Mesenchymal stem cell (in vitro differentiated cells and primary cell): ENCODE data around the gene CRKL.
"Not testable (repeated sequence)": the region's sequence is repeated elsewhere in the genome, so short reads cannot be mapped to it uniquely, and the experiment has no call there.

Experiments
- DNase-seq: peaks from one replicate; pipeline ENCODE4 v3.0.0-alpha.2; 2013
- H2AFZ ChIP-seq: one replicate; pipeline ENCODE4 v1.6.1; 2013; ENCODE audit warnings: low read depth, mild to moderate bottlenecking, control low read depth, inconsistent platforms, low read length, moderate library complexity
- H2AK5ac ChIP-seq: 2 replicates; pipeline ENCODE4 v1.6.1; 2013; ENCODE audit warnings: low read length, moderate library complexity, mild to moderate bottlenecking, inconsistent platforms; ENCODE audit not compliant: severe bottlenecking
- H2BK120ac ChIP-seq: one replicate; pipeline ENCODE4 v1.6.1; 2013; ENCODE audit warnings: low read depth, mild to moderate bottlenecking, inconsistent platforms, low read length, moderate library complexity
- H2BK12ac ChIP-seq, 2 experiments: one replicate each; pipeline ENCODE4 v1.6.1; 2013; ENCODE audit warnings: inconsistent platforms in 2 of 2, low read length in 2 of 2, mild to moderate bottlenecking in 2 of 2, moderate library complexity in 2 of 2, control low read depth in 1 of 2
- H2BK15ac ChIP-seq: one replicate; pipeline ENCODE4 v1.6.1; 2013; ENCODE audit warnings: mild to moderate bottlenecking, low read depth, inconsistent platforms; ENCODE audit not compliant: poor library complexity, severe bottlenecking
- H2BK5ac ChIP-seq: 2 replicates; pipeline ENCODE4 v1.6.1; 2013; ENCODE audit warnings: low read depth, mild to moderate bottlenecking, low read length, control low read depth, inconsistent platforms; ENCODE audit not compliant: poor library complexity, severe bottlenecking
- H3K14ac ChIP-seq, 2 experiments: one replicate each; pipeline ENCODE4 v1.6.1; 2013; ENCODE audit warnings: inconsistent platforms in 2 of 2, low read length in 2 of 2, control low read depth in 1 of 2, mild to moderate bottlenecking in 1 of 2, moderate library complexity in 1 of 2
- H3K18ac ChIP-seq, 2 experiments: one replicate each; pipeline ENCODE4 v1.6.1; 2013; ENCODE audit warnings: inconsistent platforms in 2 of 2, low read length in 2 of 2, control low read depth in 1 of 2, low read depth in 1 of 2, mild to moderate bottlenecking in 1 of 2
- H3K23ac ChIP-seq, 2 experiments: one replicate each; pipeline ENCODE4 v1.6.1; 2013; ENCODE audit warnings: inconsistent platforms in 2 of 2, low read length in 2 of 2, mild to moderate bottlenecking in 2 of 2, moderate library complexity in 2 of 2, control low read depth in 1 of 2
- H3K27ac ChIP-seq: 2 replicates; pipeline ENCODE4 v1.5.1; 2013; ENCODE audit warnings: mild to moderate bottlenecking, moderate library complexity, low read length, control low read depth, inconsistent platforms; ENCODE audit not compliant: poor library complexity, severe bottlenecking
- H3K27me3 ChIP-seq, 2 experiments: 2 replicates each; pipeline versions ENCODE4 v1.6.1 to v1.7.0; 2013; ENCODE audit warnings: low read length in 2 of 2, mild to moderate bottlenecking in 2 of 2, moderate library complexity in 2 of 2, control low read depth in 1 of 2, inconsistent platforms in 1 of 2; ENCODE audit not compliant: control insufficient read depth in 1 of 2, insufficient read depth in 1 of 2
- H3K36me3 ChIP-seq, 2 experiments: 2 replicates each; pipeline versions ENCODE4 v1.6.1 to v1.7.0; 2013; ENCODE audit warnings: low read length in 2 of 2, control low read depth in 1 of 2, inconsistent platforms in 1 of 2, low read depth in 1 of 2, mild to moderate bottlenecking in 1 of 2; ENCODE audit not compliant: insufficient read depth in 2 of 2, control insufficient read depth in 1 of 2
- H3K4ac ChIP-seq, 2 experiments: one replicate each; pipeline ENCODE4 v1.6.1; 2013; ENCODE audit warnings: inconsistent platforms in 2 of 2, low read length in 2 of 2, mild to moderate bottlenecking in 2 of 2, moderate library complexity in 2 of 2, control low read depth in 1 of 2, low read depth in 1 of 2
- H3K4me1 ChIP-seq: 2 replicates; pipeline ENCODE4 v1.6.1; 2013; ENCODE audit warnings: low read depth, low read length, control low read depth; ENCODE audit not compliant: control insufficient read depth, insufficient read depth
- H3K4me2 ChIP-seq: 2 replicates; pipeline ENCODE4 v1.6.1; 2013; ENCODE audit warnings: low read length, mild to moderate bottlenecking, inconsistent platforms; ENCODE audit not compliant: poor library complexity, severe bottlenecking
- H3K4me3 ChIP-seq, 2 experiments: 2 replicates each; pipeline versions ENCODE4 v1.5.1 to v1.7.0; 2013; ENCODE audit warnings: low read length in 2 of 2, mild to moderate bottlenecking in 2 of 2, control low read depth in 1 of 2, low read depth in 1 of 2; ENCODE audit not compliant: insufficient read depth in 1 of 2
- H3K79me1 ChIP-seq: replicated peaks from 2 replicates; pipeline ENCODE4 v1.6.1; 2013; ENCODE audit warnings: mild to moderate bottlenecking, control low read depth, low read length, inconsistent platforms; ENCODE audit not compliant: poor library complexity, severe bottlenecking
- H3K9ac ChIP-seq: 2 replicates; pipeline ENCODE4 v1.7.0; 2013; ENCODE audit warnings: mild to moderate bottlenecking, low read length, moderate library complexity
- H3K9me3 ChIP-seq: 2 replicates; pipeline ENCODE4 v1.7.0; 2013; ENCODE audit warnings: mild to moderate bottlenecking, low read length; ENCODE audit not compliant: control insufficient read depth
- H4K8ac ChIP-seq: one replicate; pipeline ENCODE4 v1.6.1; 2013; ENCODE audit warnings: inconsistent platforms, mild to moderate bottlenecking, low read length, moderate library complexity
- H4K91ac ChIP-seq: one replicate; pipeline ENCODE4 v1.6.1; 2013; ENCODE audit warnings: mild to moderate bottlenecking, low read length, inconsistent platforms
- WGBS: methylation state at CpG from one replicate; pipeline ENCODE4 v1.1.7; 2013; ENCODE audit warnings: mixed read lengths; 5-methylcytosine and 5-hydroxymethylcytosine counted together

Gene CRKL

GRCh38 chr22:20890975-20891374, 26.2 kb upstream of the CRKL start:
- no peak overlapping the region for H3K9ac ChIP-seq
- H2BK12ac ChIP-seq = no peak overlapping the region
- H3K4me2 ChIP-seq = no peak overlapping the region
- no peak overlapping the region for H3K23ac ChIP-seq
- H3K36me3 ChIP-seq = peaks cover 11 to 32% of the 10 kb centered on the region in 2 experiments
- no peak overlapping the region for H2AK5ac ChIP-seq
- no peaks in the 10 kb centered on the region for H3K4me1 ChIP-seq
- no peak overlapping the region for H3K4me3 ChIP-seq
- H3K4ac ChIP-seq = no peak overlapping the region
- DNase-seq = no peak
- H4K91ac ChIP-seq = no peak overlapping the region
- no peak overlapping the region for H2AFZ ChIP-seq
- H3K14ac ChIP-seq = no peak overlapping the region
- no peak overlapping the region for H2BK120ac ChIP-seq
- 95% methylated on average over 4 of the region's 6 CpGs for WGBS
- H4K8ac ChIP-seq = no peak overlapping the region
- H3K79me1 ChIP-seq = no peaks in the 10 kb centered on the region
- H3K27ac ChIP-seq = no peak overlapping the region
- H2BK15ac ChIP-seq = no peak overlapping the region
- H3K18ac ChIP-seq = no peak overlapping the region
- no peak overlapping the region for H2BK5ac ChIP-seq
- no peaks in the 10 kb centered on the region for H3K9me3 ChIP-seq
- H3K27me3 ChIP-seq = no peaks in the 10 kb centered on the region

- 86% methylated on average over 6 of the region's 7 CpGs for WGBS
- not testable (repeated sequence) for H3K4ac ChIP-seq, H2BK12ac ChIP-seq, H3K4me3 ChIP-seq, H3K23ac ChIP-seq, H3K27ac ChIP-seq, H2AK5ac ChIP-seq, H3K4me2 ChIP-seq, H2BK120ac ChIP-seq, H3K36me3 ChIP-seq, H2AFZ ChIP-seq, H3K79me1 ChIP-seq, H3K27me3 ChIP-seq, H3K14ac ChIP-seq, H2BK5ac ChIP-seq, H3K9ac ChIP-seq, H3K18ac ChIP-seq, DNase-seq, H3K9me3 ChIP-seq, H3K4me1 ChIP-seq, H2BK15ac ChIP-seq, H4K8ac ChIP-seq, H4K91ac ChIP-seq
These were observed 19.5 kb upstream of the CRKL start for GRCh38 chr22:20897737-20898136.

GRCh38 chr22:20899827-20900423, 17.3 kb upstream of the CRKL start:
- Histone ChIP-seq H3K4me1 (no peaks in the 10 kb centered on the region), H3K9ac (no peak overlapping the region), H2AFZ (no peak overlapping the region), H3K14ac (no peak overlapping the region), H2BK15ac (no peak overlapping the region), H3K4ac (no peak overlapping the region), H2AK5ac (no peak overlapping the region), H3K4me3 (no peak overlapping the region), H3K36me3 (no peaks in the 10 kb centered on the region), H4K91ac (no peak overlapping the region), H3K27ac (no peak overlapping the region), H3K4me2 (no peak overlapping the region), H4K8ac (no peak overlapping the region), H2BK5ac (no peak overlapping the region), H3K27me3 (no peaks in the 10 kb centered on the region), H3K23ac (no peak overlapping the region), H3K18ac (no peak overlapping the region), H3K79me1 (no peaks in the 10 kb centered on the region), H3K9me3 (no peaks in the 10 kb centered on the region), H2BK12ac (no peak overlapping the region), H2BK120ac (no peak overlapping the region)
- 73% methylated on average over 7 of the region's 7 CpGs for WGBS
- no peak for DNase-seq

- H3K18ac ChIP-seq, H3K9me3 ChIP-seq, H3K4me3 ChIP-seq, H2AK5ac ChIP-seq, H3K27ac ChIP-seq, H2BK15ac ChIP-seq, H3K4me1 ChIP-seq, H3K14ac ChIP-seq, H4K8ac ChIP-seq, H2BK12ac ChIP-seq, H2BK120ac ChIP-seq, DNase-seq, H3K9ac ChIP-seq, H3K79me1 ChIP-seq, H4K91ac ChIP-seq, H2BK5ac ChIP-seq, H3K4me2 ChIP-seq, H2AFZ ChIP-seq, H3K4ac ChIP-seq, H3K27me3 ChIP-seq, H3K36me3 ChIP-seq: not testable (repeated sequence)
- H3K23ac ChIP-seq = peak overlapping the region in 1 of 2 experiments; percentile 59
- whole genome bisulfite sequencing = 86% methylated on average over 12 of the region's 18 CpGs
These were observed 15.8 kb upstream of the CRKL start for GRCh38 chr22:20901093-20902033.
